Stimulated activated CD4-positive, alpha-beta T cell treated with anti-CD3 and anti-CD28 coated beads, Interleukin-12 subunit alpha, Interleukin-12 subunit beta, amount 100 ng/mL, for 4 hours (primary cell): ENCODE results near the gene LCE3B.

Source experiments
- DNase-seq: peaks from one replicate; pipeline ENCODE4 v3.0.0-alpha.2; 2020

Gene LCE3B

GRCh38 chr1:152663098-152663497, 49.5 kb downstream of the LCE3B start, which contains the start of gene LCE2D:
LCE2D (plus strand) TSS chr1:152663380; CDS start chr1:152664106, 726 bp downstream.
- DNase-seq: no peak
